Smooth muscle cell of the umbilical artery (primary cell): ENCODE measurements around the gene CS. TPM values are rescaled to one million over a fixed set of nuclear protein-coding genes. Genes with fewer than 3 reads are reported as not detected.

Experiments
- total RNA-seq: library from RNA; depleted of rRNA; stranded (reverse); fragments of >200 nt; gene quantifications from 2 replicates; pipeline ENCODE4 v1.2.3, GENCODE V29; 2014

CS gene
- 62.4 and 198 TPM in 2 replicates for total RNA-seq

GRCh38 chr12:56299853-56300643 lies at the start of gene CS:
TSS of gene CS (minus strand) at chr12:56300330. CDS start at chr12:56300201, 129 bp downstream.

GRCh38 chr12:56338308-56339157 lies 38.4 kb upstream of the CS start, which contains the start of gene IL23A:
TSS of gene IL23A (plus strand) at chr12:56338884. CDS start at chr12:56339045, 161 bp downstream.

GRCh38 chr12:56333679-56334489 lies 33.8 kb upstream of the CS start, which contains the start of gene PAN2:
TSS of gene PAN2 (minus strand) at chr12:56334000. CDS start at chr12:56333094, 906 bp downstream.

GRCh38 chr12:56315622-56316473 lies 15.7 kb upstream of the CS start, which contains the start of gene CNPY2:
TSS of gene CNPY2 (minus strand) at chr12:56315988. CDS start at chr12:56315217, 771 bp downstream.

GRCh38 chr12:56266693-56267442 lies 33.3 kb downstream of the CS start, which contains the start of gene COQ10A:
TSS of gene COQ10A (plus strand) at chr12:56266942. CDS start at chr12:56267119, 177 bp downstream.

GRCh38 chr12:56258068-56258819 lies 41.9 kb downstream of the CS start, which contains the start of gene ANKRD52:
TSS of gene ANKRD52 (minus strand) at chr12:56258384. CDS start at chr12:56258269, 115 bp downstream.

GRCh38 chr12:56229916-56230431 lies 70.2 kb downstream of the CS start, which contains the start of gene SLC39A5:
TSS of gene SLC39A5 (plus strand) at chr12:56230051. CDS start at chr12:56231275, 1,224 bp downstream.

GRCh38 chr12:56224102-56224701 lies 75.9 kb downstream of the CS start, which contains the start of gene NABP2:
TSS of gene NABP2 (plus strand) at chr12:56224342. CDS start at chr12:56224857, 515 bp downstream.

GRCh38 chr12:56221757-56222530 lies 78.2 kb downstream of the CS start, which contains the start of gene RNF41:
TSS of gene RNF41 (minus strand) at chr12:56221922. CDS start at chr12:56214047, 7,875 bp downstream.

Other genes starting within 250 kb of the CS start
- gene ERBB3, start 220.2 kb downstream of the CS start, total RNA-seq = under 0.01 and 0.23 TPM in 2 replicates
- gene PA2G4, start 195.8 kb downstream of the CS start, total RNA-seq = 93.5 and 173 TPM in 2 replicates
- 1,282 and 1,487 TPM in 2 replicates for gene RPL41, start 183.7 kb downstream of the CS start, total RNA-seq
- gene ZC3H10, start 182.1 kb downstream of the CS start, total RNA-seq = 4.5 and 5.3 TPM in 2 replicates
- 136 and 210 TPM in 2 replicates for gene ESYT1, start 172.1 kb downstream of the CS start, total RNA-seq
- 51.1 and 83.1 TPM in 2 replicates for gene MYL6B, start 147.7 kb downstream of the CS start, total RNA-seq
- gene MYL6, start 142.0 kb downstream of the CS start, total RNA-seq = 1,143 and 1,914 TPM in 2 replicates
- 27.3 and 39.4 TPM in 2 replicates for gene SMARCC2, start 110.8 kb downstream of the CS start, total RNA-seq
- 127 and 135 TPM in 2 replicates for gene RNF41, start 78.4 kb downstream of the CS start, total RNA-seq
- gene NABP2, start 76.0 kb downstream of the CS start, total RNA-seq = 21.1 and 23.6 TPM in 2 replicates
- gene SLC39A5, start 70.3 kb downstream of the CS start, total RNA-seq = not detected in 2 replicates
- 25.8 and 46.2 TPM in 2 replicates for gene ANKRD52, start 41.9 kb downstream of the CS start, total RNA-seq
- gene COQ10A, start 33.4 kb downstream of the CS start, total RNA-seq = 7.1 and 13.4 TPM in 2 replicates
- 97.3 and 152 TPM in 2 replicates for gene CNPY2, start 15.7 kb upstream of the CS start, total RNA-seq
- 15.7 and 22.2 TPM in 2 replicates for gene PAN2, start 33.7 kb upstream of the CS start, total RNA-seq
- not detected in 2 replicates for gene IL23A, start 38.6 kb upstream of the CS start, total RNA-seq
- 173 and 265 TPM in 2 replicates for gene STAT2, start 59.8 kb upstream of the CS start, total RNA-seq
- not detected in 2 replicates for gene APOF, start 62.5 kb upstream of the CS start, total RNA-seq
- gene TIMELESS, start 149.1 kb upstream of the CS start, total RNA-seq = 3.6 and 9.3 TPM in 2 replicates
- gene MIP, start 154.3 kb upstream of the CS start, total RNA-seq = not detected in 2 replicates
- gene SPRYD4, start 168.2 kb upstream of the CS start, total RNA-seq = 1.2 and 1.4 TPM in 2 replicates
- 0.18 TPM in 1 of 2 replicates, not detected in the other for gene GLS2, start 187.8 kb upstream of the CS start, total RNA-seq
- gene RBMS2, start 221.5 kb upstream of the CS start, total RNA-seq = 12.5 and 18.4 TPM in 2 replicates